Astrocyte of the spinal cord (primary cell): ENCODE results near the gene UTP15.
A peak's percentile ranks its signal among the peaks of the same experiment; 100 is the strongest.

Experiments used
- DNase-seq: peaks from one replicate; pipeline ENCODE4 v3.0.0; 2011; ENCODE audit warnings: low read depth, low spot score
- H3K4me3 ChIP-seq: 2 replicates; pipeline ENCODE4 v1.5.1; 2011; ENCODE audit warnings: low read depth, mild to moderate bottlenecking, low read length, moderate library complexity
- in situ Hi-C: cut with HindIII; loops from 2 replicates; pipeline ENCODE4 v1.10.0; 2017; ENCODE audit warnings: low sequenced_read_pairs
- TF ChIP-seq, protein P1 (sequence below): IDR thresholded peaks from 2 replicates; pipeline ENCODE4 v1.5.1; 2012; ENCODE audit warnings: low read depth, mild to moderate bottlenecking, low read length, inconsistent platforms

Gene UTP15

DNA sequence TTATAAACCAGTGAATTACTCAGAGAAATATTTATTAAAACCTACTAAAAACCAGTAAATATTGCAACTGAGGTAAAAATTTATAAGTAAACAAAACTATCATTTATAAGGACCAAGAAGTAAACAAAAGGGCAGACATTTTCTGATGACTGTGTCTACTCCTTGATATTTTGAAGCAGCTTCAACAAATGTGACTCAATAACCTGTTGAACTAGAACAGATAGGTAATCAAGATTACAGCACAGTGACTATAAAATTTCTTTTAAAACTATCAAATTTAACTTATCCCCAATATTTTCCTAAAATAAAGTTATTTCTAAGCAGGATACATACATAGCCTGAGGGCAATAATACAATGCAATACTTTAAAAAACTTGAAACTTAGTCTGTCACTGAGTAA lies 12.9 kb upstream of the UTP15 start:
- H3K4me3 ChIP-seq, result no peak overlapping the region
- in situ Hi-C loops, result no loop called here
- DNase-seq, result no peak
- TF ChIP-seq, protein P1, sequence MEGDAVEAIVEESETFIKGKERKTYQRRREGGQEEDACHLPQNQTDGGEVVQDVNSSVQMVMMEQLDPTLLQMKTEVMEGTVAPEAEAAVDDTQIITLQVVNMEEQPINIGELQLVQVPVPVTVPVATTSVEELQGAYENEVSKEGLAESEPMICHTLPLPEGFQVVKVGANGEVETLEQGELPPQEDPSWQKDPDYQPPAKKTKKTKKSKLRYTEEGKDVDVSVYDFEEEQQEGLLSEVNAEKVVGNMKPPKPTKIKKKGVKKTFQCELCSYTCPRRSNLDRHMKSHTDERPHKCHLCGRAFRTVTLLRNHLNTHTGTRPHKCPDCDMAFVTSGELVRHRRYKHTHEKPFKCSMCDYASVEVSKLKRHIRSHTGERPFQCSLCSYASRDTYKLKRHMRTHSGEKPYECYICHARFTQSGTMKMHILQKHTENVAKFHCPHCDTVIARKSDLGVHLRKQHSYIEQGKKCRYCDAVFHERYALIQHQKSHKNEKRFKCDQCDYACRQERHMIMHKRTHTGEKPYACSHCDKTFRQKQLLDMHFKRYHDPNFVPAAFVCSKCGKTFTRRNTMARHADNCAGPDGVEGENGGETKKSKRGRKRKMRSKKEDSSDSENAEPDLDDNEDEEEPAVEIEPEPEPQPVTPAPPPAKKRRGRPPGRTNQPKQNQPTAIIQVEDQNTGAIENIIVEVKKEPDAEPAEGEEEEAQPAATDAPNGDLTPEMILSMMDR, result no peak

DNA sequence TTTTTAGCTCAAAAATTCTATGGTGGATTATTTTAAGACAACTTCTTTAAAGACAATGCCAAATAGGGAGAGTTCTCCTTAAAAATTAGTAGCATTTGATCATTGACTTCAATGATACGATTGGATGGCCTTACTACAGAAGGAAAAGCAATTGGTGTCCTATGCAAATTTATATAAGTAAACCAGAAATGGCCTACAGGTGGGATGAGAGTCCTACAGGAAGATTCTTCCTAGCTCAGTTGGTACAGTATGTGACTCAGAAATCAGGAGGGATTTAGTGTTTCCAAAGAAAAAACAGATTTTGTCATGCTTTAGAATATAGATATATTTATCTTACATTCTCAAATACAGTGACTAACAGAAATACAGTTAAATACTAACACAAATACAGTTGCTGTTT lies 6.6 kb upstream of the UTP15 start:
- H3K4me3 ChIP-seq, result no peak overlapping the region
- no peak for DNase-seq
- TF ChIP-seq, protein P1, result no peak
- in situ Hi-C loops, result no loop called here

DNA sequence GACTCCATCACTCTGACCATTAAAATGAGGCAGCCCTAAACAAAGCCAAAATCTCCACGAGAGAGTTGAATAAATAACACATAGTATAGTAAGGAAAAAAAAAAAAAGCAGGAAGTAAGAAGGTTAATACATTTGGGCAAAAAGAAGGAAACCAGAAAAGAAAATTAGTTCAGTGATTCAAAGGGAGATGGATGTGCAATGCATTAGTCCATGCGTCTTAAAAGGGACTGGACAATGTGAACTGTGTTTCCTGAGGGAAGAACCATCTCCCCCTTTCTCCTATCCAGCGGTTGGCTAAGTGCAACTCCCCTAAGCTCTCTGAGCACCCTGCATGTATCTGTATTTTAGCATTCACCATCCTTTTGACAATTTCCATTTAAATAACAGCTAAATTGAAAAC lies 1.5 kb upstream of the UTP15 start:
- in situ Hi-C loops, result no loop called here
- TF ChIP-seq, protein P1, result no peak
- no peak for DNase-seq
- peak overlapping the region; percentile 91 for H3K4me3 ChIP-seq

DNA sequence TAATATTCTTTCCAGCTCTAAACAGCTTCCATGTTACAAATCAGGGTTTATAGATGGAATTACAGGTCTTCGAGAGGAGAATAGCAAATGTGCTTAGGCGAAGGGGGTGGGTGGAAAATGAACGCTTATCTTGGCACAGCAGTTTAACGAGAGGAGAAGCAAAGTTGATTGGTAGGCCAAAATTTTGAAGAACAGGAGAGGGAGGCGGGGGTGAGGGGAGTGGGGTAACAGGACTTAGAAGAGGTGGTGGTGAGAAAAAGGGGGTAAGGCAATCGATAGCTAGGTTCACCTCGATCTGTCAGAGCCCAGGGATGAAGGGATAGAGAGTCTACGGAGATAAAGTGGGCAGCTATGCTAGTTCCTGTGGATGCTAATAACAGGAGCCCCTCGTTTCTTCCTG lies 868 bp upstream of the UTP15 start:
- TF ChIP-seq, protein P1, result no peak
- in situ Hi-C loops, result no loop called here
- DNase-seq, result peak; percentile 9
- peak overlapping the region; percentile 91 for H3K4me3 ChIP-seq

DNA sequence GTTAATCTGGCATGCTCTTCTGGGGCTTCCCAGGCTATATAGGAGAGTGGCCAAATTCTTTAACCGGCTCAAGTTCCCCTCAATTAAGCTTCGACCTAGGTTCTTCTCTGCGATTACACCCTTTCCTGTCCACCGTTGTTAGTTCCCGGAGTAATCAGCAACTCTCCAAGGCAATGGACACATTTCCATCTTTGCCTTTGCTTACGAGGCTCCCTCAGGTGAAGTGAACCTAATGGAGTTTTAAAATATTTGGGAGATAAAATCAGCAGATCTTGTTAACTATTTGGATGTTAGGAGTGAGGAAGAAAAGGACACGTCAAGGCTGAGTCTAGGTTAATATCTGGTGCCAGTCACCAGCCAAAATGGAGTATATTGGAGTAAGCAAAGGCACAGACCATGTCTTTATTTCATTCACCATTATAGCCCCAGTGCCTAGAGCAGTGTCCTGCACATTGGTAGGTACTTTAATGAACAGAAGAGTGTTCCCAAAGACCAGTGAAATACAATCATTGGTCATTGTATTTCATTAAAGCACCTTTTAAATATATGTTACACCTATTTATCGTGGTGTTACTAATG lies 515 bp downstream of the UTP15 start:
- in situ Hi-C loops, result no loop called here
- H3K4me3 ChIP-seq, result peak overlapping the region; percentile 91
- TF ChIP-seq, protein P1, result no peak
- no peak for DNase-seq

DNA sequence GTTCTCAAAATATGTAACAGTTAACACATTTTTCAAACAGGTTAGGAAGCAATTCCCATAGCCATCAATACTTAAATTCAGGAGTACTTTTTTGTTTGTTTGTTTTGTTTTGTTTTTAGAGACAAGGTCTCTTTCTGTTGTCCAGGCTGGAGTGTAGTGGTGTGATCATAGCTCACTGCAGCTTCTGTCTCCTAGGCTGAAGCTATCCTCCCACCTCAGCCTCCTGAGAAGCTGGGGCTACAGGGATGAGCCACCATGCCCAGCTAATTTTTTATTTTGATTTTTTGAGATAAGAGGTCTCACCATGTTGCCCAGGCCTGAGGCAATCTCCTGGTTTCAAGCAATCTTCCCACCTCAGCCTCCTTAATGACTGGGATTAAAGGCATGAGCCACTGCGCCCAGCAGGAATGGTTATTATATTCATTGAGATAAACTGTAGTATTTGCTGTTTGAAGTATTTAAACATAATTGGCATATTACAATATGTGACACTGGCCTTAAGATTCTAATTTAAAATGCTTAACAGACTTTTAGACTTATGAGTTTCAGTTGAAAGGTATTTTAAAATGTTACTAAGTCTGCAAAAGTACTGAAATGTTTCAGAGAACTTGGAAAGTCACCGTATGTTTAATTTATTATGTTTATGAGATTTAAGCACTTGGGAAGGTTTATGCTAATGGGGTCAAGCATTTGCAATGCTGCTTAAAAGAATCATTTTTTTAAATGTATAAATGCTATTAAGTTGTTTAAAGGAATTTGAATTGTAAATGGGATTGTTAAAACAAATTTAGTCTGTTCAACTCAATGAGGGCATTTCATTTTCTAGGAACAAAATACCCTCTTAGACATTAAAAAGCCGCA lies 17.0 kb downstream of the UTP15 start:
- TF ChIP-seq, protein P1, result no peak
- in situ Hi-C loops, result no loop called here
- no peak for DNase-seq
- no peak overlapping the region for H3K4me3 ChIP-seq
